Endothelial cell of umbilical vein (primary cell): ENCODE data around the gene IFT52. TPM values are rescaled to one million over a fixed set of nuclear protein-coding genes. Genes with fewer than 3 reads are reported as not detected.

Experiments
- BruUV-seq: library from RNA; stranded (reverse); fragments of 400-500 nt; replicated peaks from 2 replicates; lab custom pipeline; 2021; lab: Mats Ljungman, UMichigan
- CTCF ChIA-PET: fragments of 300-600, 350-600 bp; sonication (Branson Sonifier 250); formaldehyde crosslinking; loops from one replicate; lab custom pipeline; 2021; ENCODE audit warnings: antibody characterized with exemption, inconsistent platforms; lab: Charles Lee
- POLR2A ChIA-PET: fragments of 300-600, 350-600 bp; sonication (Branson Sonifier 250); formaldehyde crosslinking; loops from one replicate; lab custom pipeline; 2021; ENCODE audit warnings: antibody characterized with exemption, inconsistent platforms; lab: Charles Lee
- DNase-seq: peaks from one replicate; pipeline ENCODE4 v3.0.0-alpha.2; 2011; ENCODE audit warnings: low read depth, low spot score
- FAIRE-seq: peaks from 2 replicates; lab custom pipeline; 2011; peaks lifted over from hg19 to GRCh38; lab: Jason Lieb, UNC
- H2AFZ ChIP-seq: 2 replicates; pipeline ENCODE4 v1.6.0; 2012; ENCODE audit warnings: low read depth, low read length, control low read depth, inconsistent platforms
- H3K27ac ChIP-seq: 2 replicates; pipeline ENCODE4 v1.5.1; 2011; ENCODE audit warnings: low read depth, mild to moderate bottlenecking, control low read depth, low read length, moderate library complexity; ENCODE audit not compliant: insufficient read depth
- H3K27me3 ChIP-seq, 2 experiments: 2 replicates each; pipeline versions ENCODE4 v1.6.0 to v1.6.1; 2011; ENCODE audit warnings: low read length in 2 of 2, mixed read lengths in 1 of 2; ENCODE audit not compliant: control insufficient read depth in 2 of 2, insufficient read depth in 2 of 2
- H3K36me3 ChIP-seq, 2 experiments: 2 replicates in 1 of 2; 3 replicates in 1 of 2; pipeline ENCODE4 v1.5.1; 2011; ENCODE audit warnings: low read length in 2 of 2, mild to moderate bottlenecking in 1 of 2, moderate library complexity in 1 of 2; ENCODE audit not compliant: control insufficient read depth in 2 of 2, insufficient read depth in 2 of 2; ENCODE audit errors: extremely low read depth in 1 of 2
- H3K4me1 ChIP-seq: 3 replicates; pipeline ENCODE4 v1.5.1; 2011; ENCODE audit warnings: mild to moderate bottlenecking, low read length; ENCODE audit not compliant: control insufficient read depth, insufficient read depth; ENCODE audit errors: extremely low read depth
- H3K4me2 ChIP-seq: 2 replicates; pipeline ENCODE4 v1.6.1; 2011; ENCODE audit warnings: low read length, control low read depth, mixed read lengths; ENCODE audit not compliant: insufficient read depth
- H3K4me3 ChIP-seq, 3 experiments: fragments of 200-600 bp in 1 of 3; sonication (generic), shearing (Covaris generic) in 1 of 3; replicated peaks in 1 of 3; 2 replicates each; pipeline ENCODE4 v1.5.1; 2011 to 2016; ENCODE audit warnings: control low read depth in 3 of 3, low read length in 3 of 3, mild to moderate bottlenecking in 2 of 3, inconsistent platforms in 1 of 3, low read depth in 1 of 3, moderate library complexity in 1 of 3; ENCODE audit not compliant: insufficient read depth in 1 of 3
- H3K79me2 ChIP-seq: 2 replicates; pipeline ENCODE4 v1.6.0; 2012; ENCODE audit warnings: low read length, inconsistent platforms; ENCODE audit not compliant: control insufficient read depth, insufficient read depth
- H3K9ac ChIP-seq: replicated peaks from 2 replicates; pipeline ENCODE3; 2011; ENCODE audit warnings: low read length, control low read depth; ENCODE audit not compliant: insufficient read depth; ENCODE audit errors: extremely low read depth
- H3K9me1 ChIP-seq: replicated peaks from 3 replicates; pipeline ENCODE4 v1.6.0; 2011; ENCODE audit warnings: mild to moderate bottlenecking, low read length; ENCODE audit not compliant: control insufficient read depth, insufficient read depth; ENCODE audit errors: extremely low read depth
- H3K9me3 ChIP-seq: replicated peaks from 2 replicates; pipeline ENCODE4 v1.5.1; 2012; ENCODE audit warnings: low read length, inconsistent platforms; ENCODE audit not compliant: control insufficient read depth, insufficient read depth
- H4K20me1 ChIP-seq: replicated peaks from 2 replicates; pipeline ENCODE3; 2011; ENCODE audit warnings: mild to moderate bottlenecking, low read length; ENCODE audit not compliant: control insufficient read depth, insufficient read depth; ENCODE audit errors: extremely low read depth
- EZH2 ChIP-seq: IDR thresholded peaks from 2 replicates; pipeline ENCODE4 v1.6.1; 2012; ENCODE audit warnings: borderline replicate concordance, low read depth, mild to moderate bottlenecking, moderate library complexity, low read length, inconsistent platforms; ENCODE audit not compliant: severe bottlenecking
- FOS ChIP-seq: IDR thresholded peaks from 2 replicates; pipeline ENCODE4 v1.6.1; 2011; ENCODE audit warnings: mild to moderate bottlenecking, low read length, moderate library complexity, borderline replicate concordance; ENCODE audit not compliant: insufficient read depth
- GATA2 ChIP-seq: IDR thresholded peaks from 2 replicates; pipeline ENCODE4 v1.7.0; 2011; ENCODE audit warnings: low read depth, mild to moderate bottlenecking, moderate library complexity, mixed read lengths, low read length; ENCODE audit not compliant: insufficient read length, insufficient read depth
- JUN ChIP-seq: IDR thresholded peaks from 2 replicates; pipeline ENCODE4 v1.6.1; 2011; ENCODE audit warnings: borderline replicate concordance, low read depth; ENCODE audit not compliant: insufficient read length, insufficient read depth
- MYC ChIP-seq: IDR thresholded peaks from one replicate; pipeline ENCODE4 v1.6.1; 2011; ENCODE audit warnings: mild to moderate bottlenecking, low read depth, low read length
- POLR2A ChIP-seq: IDR thresholded peaks from 2 replicates; pipeline ENCODE4 v1.6.1; 2012; ENCODE audit warnings: low read depth, mild to moderate bottlenecking, control low read depth, low read length
- POLR2AphosphoS5 ChIP-seq: IDR thresholded peaks from 2 replicates; pipeline ENCODE4 v1.6.1; 2012; ENCODE audit warnings: low read depth, mild to moderate bottlenecking, control low read depth, low read length, moderate library complexity; ENCODE audit not compliant: insufficient read depth
- dilution Hi-C: fragments of 300-500 bp; cut with MboI; formaldehyde crosslinking; loops from one replicate; pipeline ENCODE4 v1.15.0; 2019; ENCODE audit warnings: low sequenced_read_pairs; ENCODE audit not compliant: extremely low pct_ligation_motif_present
- intact Hi-C: fragments of 100-400 bp; cut with micrococcal nuclease; formaldehyde crosslinking; loops from one replicate; pipeline ENCODE4 v1.10.0; 2022
- polyA plus RNA-seq, 4 experiments: library from polyadenylated mRNA; depleted of rRNA in 3 of 4; stranded (reverse) in 3 of 4; unstranded in 1 of 4; fragments of >200 nt; gene quantifications; 2 replicates each; pipeline versions ENCODE4 v1.2.1 to v1.2.3, GENCODE V29; 2011 to 2012; ENCODE audit warnings: missing spikeins in 1 of 4
- total RNA-seq: library from RNA; stranded (reverse); gene quantifications from 2 replicates; pipeline ENCODE4 v1.2.3, GENCODE V29; 2021
- TF ChIP-seq, protein P1 (sequence below): IDR thresholded peaks from 2 replicates; pipeline ENCODE4 v1.6.1; 2011; ENCODE audit not compliant: insufficient read depth, insufficient read length
- TF ChIP-seq, protein P2 (sequence below), 2 donors: IDR thresholded peaks; 1 replicate in 1 of 2; 2 replicates in 1 of 2; pipeline ENCODE4 v1.5.1; 2011; ENCODE audit warnings: low read length in 2 of 2, mild to moderate bottlenecking in 2 of 2, moderate library complexity in 2 of 2, control low read depth in 1 of 2, inconsistent platforms in 1 of 2, low read depth in 1 of 2; ENCODE audit not compliant: insufficient read depth in 1 of 2; ENCODE audit errors: extremely low read depth in 1 of 2

IFT52 gene
- total and polyA plus RNA-seq, 2 donors (not counting 3 experiments of a cell fraction or from before 2014, with no cell fraction given) = 30.0 to 33.4 TPM

DNA sequence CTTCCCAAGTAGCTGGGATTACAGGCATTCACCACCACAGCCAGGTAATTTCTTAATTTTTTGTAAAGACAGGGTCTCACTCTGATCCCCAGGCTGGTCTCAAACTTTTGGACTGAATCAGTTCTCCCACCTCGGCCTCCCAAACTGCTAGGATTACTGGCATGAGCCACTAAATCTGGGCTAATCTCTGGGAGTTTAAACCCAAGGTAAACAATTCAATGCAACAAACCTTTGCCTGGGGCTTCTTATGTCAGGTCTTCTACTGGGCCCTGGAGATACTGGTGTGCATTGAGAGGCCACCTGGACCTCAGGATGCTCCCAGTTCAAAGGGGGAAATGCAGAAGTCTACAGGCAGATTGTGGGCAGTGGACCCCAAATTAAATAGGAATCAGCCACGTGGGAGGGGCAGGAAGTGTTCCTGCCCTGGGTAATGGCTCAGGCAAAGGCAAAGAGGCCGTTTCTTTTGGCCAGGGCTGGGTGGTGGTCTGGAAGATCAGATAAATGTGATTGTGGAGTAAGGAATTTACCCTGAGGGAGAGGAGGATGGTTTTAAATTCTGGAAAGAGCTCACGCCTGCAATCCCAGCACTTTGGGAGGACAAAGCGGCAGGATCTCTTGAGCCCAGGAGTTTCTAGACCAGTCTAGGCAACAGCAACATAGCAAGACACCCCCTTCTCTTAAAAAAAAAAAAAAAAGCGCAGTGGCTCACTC is 74.9 kb downstream of the IFT52 start:
- intact Hi-C loops (loop anchor here (2.0 to 10.0 kb wide), 3 partner anchors 75 to 249 kb away; partner anchors contain the start of genes IFT52, SRSF6 and TOX2), dilution Hi-C loops (no loop called here)
- ChIA-PET POLR2A (no interaction called here), CTCF (interaction anchor here (0.7 kb wide), 1 partner anchor 35 kb away, joined by 3 read pairs; no protein-coding TSS in a partner anchor)
- Histone ChIP-seq H3K4me2 (no peak overlapping the region), H2AFZ (no peak overlapping the region), H3K9me1 (no peaks in the 10 kb centered on the region), H3K9me3 (no peaks in the 10 kb centered on the region), H3K4me1 (peaks cover 15% of the 10 kb centered on the region), H4K20me1 (no peaks in the 10 kb centered on the region), H3K36me3 (no peaks in the 10 kb centered on the region), H3K9ac (no peak overlapping the region), H3K27me3 (peaks cover 0 to 7% of the 10 kb centered on the region in 2 experiments), H3K27ac (no peak overlapping the region), H3K79me2 (peaks cover 24% of the 10 kb centered on the region), H3K4me3 (no peak overlapping the region)
- TF ChIP-seq JUN (no peak), POLR2A (no peak), GATA2 (no peak), POLR2AphosphoS5 (no peak), EZH2 (no peak), MYC (no peak), FOS (no peak)
- TF ChIP-seq, protein P1, sequence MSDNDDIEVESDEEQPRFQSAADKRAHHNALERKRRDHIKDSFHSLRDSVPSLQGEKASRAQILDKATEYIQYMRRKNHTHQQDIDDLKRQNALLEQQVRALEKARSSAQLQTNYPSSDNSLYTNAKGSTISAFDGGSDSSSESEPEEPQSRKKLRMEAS = no peak
- TF ChIP-seq, protein P2, sequence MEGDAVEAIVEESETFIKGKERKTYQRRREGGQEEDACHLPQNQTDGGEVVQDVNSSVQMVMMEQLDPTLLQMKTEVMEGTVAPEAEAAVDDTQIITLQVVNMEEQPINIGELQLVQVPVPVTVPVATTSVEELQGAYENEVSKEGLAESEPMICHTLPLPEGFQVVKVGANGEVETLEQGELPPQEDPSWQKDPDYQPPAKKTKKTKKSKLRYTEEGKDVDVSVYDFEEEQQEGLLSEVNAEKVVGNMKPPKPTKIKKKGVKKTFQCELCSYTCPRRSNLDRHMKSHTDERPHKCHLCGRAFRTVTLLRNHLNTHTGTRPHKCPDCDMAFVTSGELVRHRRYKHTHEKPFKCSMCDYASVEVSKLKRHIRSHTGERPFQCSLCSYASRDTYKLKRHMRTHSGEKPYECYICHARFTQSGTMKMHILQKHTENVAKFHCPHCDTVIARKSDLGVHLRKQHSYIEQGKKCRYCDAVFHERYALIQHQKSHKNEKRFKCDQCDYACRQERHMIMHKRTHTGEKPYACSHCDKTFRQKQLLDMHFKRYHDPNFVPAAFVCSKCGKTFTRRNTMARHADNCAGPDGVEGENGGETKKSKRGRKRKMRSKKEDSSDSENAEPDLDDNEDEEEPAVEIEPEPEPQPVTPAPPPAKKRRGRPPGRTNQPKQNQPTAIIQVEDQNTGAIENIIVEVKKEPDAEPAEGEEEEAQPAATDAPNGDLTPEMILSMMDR (IDR thresholded peaks at IDR 0.05; ENCODE audit: extremely low read depth in 1 of 2, insufficient read depth in 1 of 2, low read depth in 1 of 2, low read length in 2 of 2) = no peak
- FAIRE-seq (no peak), DNase-seq (no peak)
- BruUV-seq = no TSS peak
